H1 (cell line): ENCODE data around the gene IL21R. TPM values are rescaled to one million over a fixed set of nuclear protein-coding genes. Genes with fewer than 3 reads are reported as not detected.

Experiments used
- ASH2L ChIP-seq: fragments of 200-600, 300-600 bp; sonication (generic); IDR thresholded peaks from one replicate; pipeline ENCODE4 v1.7.1; 2017; ENCODE audit warnings: low read length
- BRCA1 ChIP-seq: IDR thresholded peaks from 2 replicates; pipeline ENCODE4 v1.6.1; 2012; ENCODE audit warnings: low read depth, low read length, improper control_type of control experiment
- CBX8 ChIP-seq: fragments of 300-800, 300-1000 bp; sonication (generic); IDR thresholded peaks from 2 replicates; pipeline ENCODE4 v1.7.1; 2016; ENCODE audit warnings: low read depth, low read length, borderline replicate concordance
- EZH2 ChIP-seq: fragments of 200-600 bp; sonication (generic); IDR thresholded peaks from 2 replicates; pipeline ENCODE4 v1.7.1; 2012; ENCODE audit warnings: low read depth, mild to moderate bottlenecking, moderate library complexity, low read length, inconsistent platforms; ENCODE audit not compliant: severe bottlenecking
- RAD21 ChIP-seq, 2 experiments: IDR thresholded peaks in 1 of 2; conservative IDR thresholded peaks in 1 of 2; 2 replicates each; pipeline ENCODE4 v1.6.1; 2011; ENCODE audit warnings: low read depth in 2 of 2, low read length in 2 of 2, improper control_type of control experiment in 1 of 2, inconsistent platforms in 1 of 2, mild to moderate bottlenecking in 1 of 2, moderate library complexity in 1 of 2
- RNF2 ChIP-seq: fragments of 200-900, 300-1000 bp; sonication (generic); IDR thresholded peaks from 2 replicates; pipeline ENCODE4 v1.7.1; 2016; ENCODE audit warnings: borderline replicate concordance, low read depth, mild to moderate bottlenecking, antibody characterized with exemption, low read length; ENCODE audit not compliant: poor library complexity, severe bottlenecking; ENCODE audit errors: missing control alignments
- polyA plus RNA-seq, 7 experiments: library from polyadenylated mRNA; depleted of rRNA in 3 of 7; stranded (reverse) in 5 of 7; unstranded in 2 of 7; fragments of >200 nt in 5 of 7; fragments of 200-250 nt in 2 of 7; gene quantifications; 1 replicate in 5 of 7; 2 replicates in 1 of 7; 4 replicates in 1 of 7; pipeline versions ENCODE4 v1.2.1 to v1.2.3, GENCODE V29; 2011 to 2013; ENCODE audit warnings: missing spikeins in 2 of 7, mixed read lengths in 2 of 7
- total RNA-seq: library from RNA; stranded (reverse); fragmentation: NEBNext Ultra II Directional; extraction: Animal tissue kit (Norgen Biotek cat#: 25700); gene quantifications from 2 replicates; pipeline ENCODE4 v1.2.1, GENCODE V29; 2021
- TF ChIP-seq, protein P1 (sequence below): fragments of 300-600 bp; sonication (generic); IDR thresholded peaks from 2 replicates; pipeline ENCODE4 v1.7.1; 2012; ENCODE audit warnings: low read length, moderate library complexity, mild to moderate bottlenecking, inconsistent platforms; ENCODE audit not compliant: insufficient replicate concordance

Gene IL21R
- total and polyA plus RNA-seq, 2 of the 8 experiments (the other 6 are each of a cell fraction or from before 2014, with no cell fraction given): 0.34 to 0.70 TPM

DNA sequence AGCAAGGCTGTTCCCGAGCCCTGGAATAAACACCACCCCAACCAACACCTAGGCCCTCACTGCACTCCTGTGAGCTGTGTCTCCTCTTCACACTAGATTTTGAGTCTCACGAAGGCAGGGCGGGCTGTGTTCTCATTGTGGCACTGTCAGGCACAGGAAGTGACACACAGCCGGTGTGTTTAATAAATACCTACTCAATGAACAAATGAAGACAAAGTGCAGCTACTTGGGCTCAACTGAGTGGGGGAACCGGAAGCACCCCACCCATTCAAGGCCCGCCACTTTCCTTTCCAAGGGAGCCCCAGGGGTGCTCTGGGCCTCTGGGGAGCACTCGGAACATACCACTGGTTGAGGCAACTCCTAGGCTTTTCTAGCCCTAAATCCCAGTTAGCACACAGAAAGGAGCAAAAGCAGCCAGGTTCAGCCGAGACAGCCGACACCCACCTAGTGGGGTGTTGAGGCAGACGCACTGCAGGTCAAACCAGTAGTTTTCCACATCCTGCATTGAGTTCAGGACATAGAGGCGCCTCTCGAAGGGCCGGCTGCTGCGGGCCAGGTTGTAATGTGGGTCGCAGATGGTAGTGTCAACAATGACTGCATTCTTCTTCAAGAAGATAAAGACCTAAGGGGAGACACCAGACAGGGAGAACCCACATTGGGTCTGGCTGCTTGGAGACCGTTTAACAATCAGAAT lies 90.1 kb downstream of the IL21R start (continued):
- TF ChIP-seq, protein P1, sequence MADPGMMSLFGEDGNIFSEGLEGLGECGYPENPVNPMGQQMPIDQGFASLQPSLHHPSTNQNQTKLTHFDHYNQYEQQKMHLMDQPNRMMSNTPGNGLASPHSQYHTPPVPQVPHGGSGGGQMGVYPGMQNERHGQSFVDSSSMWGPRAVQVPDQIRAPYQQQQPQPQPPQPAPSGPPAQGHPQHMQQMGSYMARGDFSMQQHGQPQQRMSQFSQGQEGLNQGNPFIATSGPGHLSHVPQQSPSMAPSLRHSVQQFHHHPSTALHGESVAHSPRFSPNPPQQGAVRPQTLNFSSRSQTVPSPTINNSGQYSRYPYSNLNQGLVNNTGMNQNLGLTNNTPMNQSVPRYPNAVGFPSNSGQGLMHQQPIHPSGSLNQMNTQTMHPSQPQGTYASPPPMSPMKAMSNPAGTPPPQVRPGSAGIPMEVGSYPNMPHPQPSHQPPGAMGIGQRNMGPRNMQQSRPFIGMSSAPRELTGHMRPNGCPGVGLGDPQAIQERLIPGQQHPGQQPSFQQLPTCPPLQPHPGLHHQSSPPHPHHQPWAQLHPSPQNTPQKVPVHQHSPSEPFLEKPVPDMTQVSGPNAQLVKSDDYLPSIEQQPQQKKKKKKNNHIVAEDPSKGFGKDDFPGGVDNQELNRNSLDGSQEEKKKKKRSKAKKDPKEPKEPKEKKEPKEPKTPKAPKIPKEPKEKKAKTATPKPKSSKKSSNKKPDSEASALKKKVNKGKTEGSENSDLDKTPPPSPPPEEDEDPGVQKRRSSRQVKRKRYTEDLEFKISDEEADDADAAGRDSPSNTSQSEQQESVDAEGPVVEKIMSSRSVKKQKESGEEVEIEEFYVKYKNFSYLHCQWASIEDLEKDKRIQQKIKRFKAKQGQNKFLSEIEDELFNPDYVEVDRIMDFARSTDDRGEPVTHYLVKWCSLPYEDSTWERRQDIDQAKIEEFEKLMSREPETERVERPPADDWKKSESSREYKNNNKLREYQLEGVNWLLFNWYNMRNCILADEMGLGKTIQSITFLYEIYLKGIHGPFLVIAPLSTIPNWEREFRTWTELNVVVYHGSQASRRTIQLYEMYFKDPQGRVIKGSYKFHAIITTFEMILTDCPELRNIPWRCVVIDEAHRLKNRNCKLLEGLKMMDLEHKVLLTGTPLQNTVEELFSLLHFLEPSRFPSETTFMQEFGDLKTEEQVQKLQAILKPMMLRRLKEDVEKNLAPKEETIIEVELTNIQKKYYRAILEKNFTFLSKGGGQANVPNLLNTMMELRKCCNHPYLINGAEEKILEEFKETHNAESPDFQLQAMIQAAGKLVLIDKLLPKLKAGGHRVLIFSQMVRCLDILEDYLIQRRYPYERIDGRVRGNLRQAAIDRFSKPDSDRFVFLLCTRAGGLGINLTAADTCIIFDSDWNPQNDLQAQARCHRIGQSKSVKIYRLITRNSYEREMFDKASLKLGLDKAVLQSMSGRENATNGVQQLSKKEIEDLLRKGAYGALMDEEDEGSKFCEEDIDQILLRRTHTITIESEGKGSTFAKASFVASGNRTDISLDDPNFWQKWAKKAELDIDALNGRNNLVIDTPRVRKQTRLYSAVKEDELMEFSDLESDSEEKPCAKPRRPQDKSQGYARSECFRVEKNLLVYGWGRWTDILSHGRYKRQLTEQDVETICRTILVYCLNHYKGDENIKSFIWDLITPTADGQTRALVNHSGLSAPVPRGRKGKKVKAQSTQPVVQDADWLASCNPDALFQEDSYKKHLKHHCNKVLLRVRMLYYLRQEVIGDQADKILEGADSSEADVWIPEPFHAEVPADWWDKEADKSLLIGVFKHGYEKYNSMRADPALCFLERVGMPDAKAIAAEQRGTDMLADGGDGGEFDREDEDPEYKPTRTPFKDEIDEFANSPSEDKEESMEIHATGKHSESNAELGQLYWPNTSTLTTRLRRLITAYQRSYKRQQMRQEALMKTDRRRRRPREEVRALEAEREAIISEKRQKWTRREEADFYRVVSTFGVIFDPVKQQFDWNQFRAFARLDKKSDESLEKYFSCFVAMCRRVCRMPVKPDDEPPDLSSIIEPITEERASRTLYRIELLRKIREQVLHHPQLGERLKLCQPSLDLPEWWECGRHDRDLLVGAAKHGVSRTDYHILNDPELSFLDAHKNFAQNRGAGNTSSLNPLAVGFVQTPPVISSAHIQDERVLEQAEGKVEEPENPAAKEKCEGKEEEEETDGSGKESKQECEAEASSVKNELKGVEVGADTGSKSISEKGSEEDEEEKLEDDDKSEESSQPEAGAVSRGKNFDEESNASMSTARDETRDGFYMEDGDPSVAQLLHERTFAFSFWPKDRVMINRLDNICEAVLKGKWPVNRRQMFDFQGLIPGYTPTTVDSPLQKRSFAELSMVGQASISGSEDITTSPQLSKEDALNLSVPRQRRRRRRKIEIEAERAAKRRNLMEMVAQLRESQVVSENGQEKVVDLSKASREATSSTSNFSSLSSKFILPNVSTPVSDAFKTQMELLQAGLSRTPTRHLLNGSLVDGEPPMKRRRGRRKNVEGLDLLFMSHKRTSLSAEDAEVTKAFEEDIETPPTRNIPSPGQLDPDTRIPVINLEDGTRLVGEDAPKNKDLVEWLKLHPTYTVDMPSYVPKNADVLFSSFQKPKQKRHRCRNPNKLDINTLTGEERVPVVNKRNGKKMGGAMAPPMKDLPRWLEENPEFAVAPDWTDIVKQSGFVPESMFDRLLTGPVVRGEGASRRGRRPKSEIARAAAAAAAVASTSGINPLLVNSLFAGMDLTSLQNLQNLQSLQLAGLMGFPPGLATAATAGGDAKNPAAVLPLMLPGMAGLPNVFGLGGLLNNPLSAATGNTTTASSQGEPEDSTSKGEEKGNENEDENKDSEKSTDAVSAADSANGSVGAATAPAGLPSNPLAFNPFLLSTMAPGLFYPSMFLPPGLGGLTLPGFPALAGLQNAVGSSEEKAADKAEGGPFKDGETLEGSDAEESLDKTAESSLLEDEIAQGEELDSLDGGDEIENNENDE: no peak
- TF ChIP-seq BRCA1 (no peak), RNF2 (no peak), EZH2 (no peak), CBX8 (no peak), RAD21 (IDR thresholded peaks at IDR 0.05 in 1 of 2, conservative IDR thresholded peaks at IDR 0.05 in 1 of 2; ENCODE audit: low read depth in 2 of 2, low read length in 2 of 2) (no peak), ASH2L (no peak)
